Measurements from ENCODE around the gene CIDEB. TPM values are rescaled to one million over a fixed set of nuclear protein-coding genes. Genes with fewer than 3 reads are reported as not detected.

The CIDEB gene
- total and polyA plus RNA-seq, 2 of the 13 experiments (the other 11 are each of a cell fraction or from before 2014, with no cell fraction given): 35.8 to 110 TPM

DNA sequence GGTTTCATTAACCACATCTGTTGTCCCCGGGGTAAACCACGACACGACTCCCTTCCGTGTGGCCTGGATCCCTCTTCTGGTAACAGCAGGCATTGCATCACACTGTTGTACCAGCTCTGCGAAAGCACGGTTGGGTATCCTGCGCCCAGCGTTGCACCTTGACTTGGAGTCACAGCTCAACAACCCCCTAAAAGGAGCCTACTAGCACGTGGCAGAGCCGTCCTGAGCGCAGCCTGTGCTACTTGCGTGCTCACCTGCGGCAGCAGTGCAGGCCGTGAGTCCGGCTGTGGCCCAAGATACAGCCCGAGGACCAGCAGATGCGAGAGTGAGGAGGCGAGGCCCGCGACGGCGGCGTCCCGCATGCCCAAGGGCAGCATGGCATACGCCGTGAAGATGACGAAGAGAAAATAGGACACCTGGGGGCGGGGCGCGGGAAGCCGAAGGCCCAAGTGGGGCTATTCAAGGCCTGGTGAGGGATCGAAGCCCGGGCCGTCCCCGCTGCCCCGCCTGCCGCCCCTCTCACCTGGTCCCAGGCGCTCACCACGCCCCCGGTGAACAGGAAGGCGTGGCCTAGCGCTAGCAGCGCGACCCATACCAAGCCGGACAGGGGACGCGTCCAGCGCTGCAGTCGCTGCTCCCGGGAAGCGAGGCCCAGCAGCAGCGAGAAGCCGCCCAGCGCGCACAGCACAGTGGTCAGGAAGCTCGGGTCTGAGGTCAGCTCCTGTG, 24.7 kb upstream of the CIDEB start (continued):
- TF ChIP-seq NR2C2 (CRISPR knock-in tag; IDR thresholded peaks at IDR 0.05; ENCODE audit: borderline replicate concordance): peak; percentile 78
- TF ChIP-seq, protein P1, sequence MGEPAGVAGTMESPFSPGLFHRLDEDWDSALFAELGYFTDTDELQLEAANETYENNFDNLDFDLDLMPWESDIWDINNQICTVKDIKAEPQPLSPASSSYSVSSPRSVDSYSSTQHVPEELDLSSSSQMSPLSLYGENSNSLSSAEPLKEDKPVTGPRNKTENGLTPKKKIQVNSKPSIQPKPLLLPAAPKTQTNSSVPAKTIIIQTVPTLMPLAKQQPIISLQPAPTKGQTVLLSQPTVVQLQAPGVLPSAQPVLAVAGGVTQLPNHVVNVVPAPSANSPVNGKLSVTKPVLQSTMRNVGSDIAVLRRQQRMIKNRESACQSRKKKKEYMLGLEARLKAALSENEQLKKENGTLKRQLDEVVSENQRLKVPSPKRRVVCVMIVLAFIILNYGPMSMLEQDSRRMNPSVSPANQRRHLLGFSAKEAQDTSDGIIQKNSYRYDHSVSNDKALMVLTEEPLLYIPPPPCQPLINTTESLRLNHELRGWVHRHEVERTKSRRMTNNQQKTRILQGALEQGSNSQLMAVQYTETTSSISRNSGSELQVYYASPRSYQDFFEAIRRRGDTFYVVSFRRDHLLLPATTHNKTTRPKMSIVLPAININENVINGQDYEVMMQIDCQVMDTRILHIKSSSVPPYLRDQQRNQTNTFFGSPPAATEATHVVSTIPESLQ (CRISPR knock-in tag; conservative IDR thresholded peaks at IDR 0.05): no peak
- TF ChIP-seq ETV5 (CRISPR knock-in tag; IDR thresholded peaks at IDR 0.05; ENCODE audit: borderline replicate concordance): peak; percentile 14; the same call in 1 of the 2 replicates
- TF ChIP-seq, protein P2, sequence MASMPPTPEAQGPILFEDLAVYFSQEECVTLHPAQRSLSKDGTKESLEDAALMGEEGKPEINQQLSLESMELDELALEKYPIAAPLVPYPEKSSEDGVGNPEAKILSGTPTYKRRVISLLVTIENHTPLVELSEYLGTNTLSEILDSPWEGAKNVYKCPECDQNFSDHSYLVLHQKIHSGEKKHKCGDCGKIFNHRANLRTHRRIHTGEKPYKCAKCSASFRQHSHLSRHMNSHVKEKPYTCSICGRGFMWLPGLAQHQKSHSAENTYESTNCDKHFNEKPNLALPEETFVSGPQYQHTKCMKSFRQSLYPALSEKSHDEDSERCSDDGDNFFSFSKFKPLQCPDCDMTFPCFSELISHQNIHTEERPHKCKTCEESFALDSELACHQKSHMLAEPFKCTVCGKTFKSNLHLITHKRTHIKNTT (CRISPR knock-in tag; IDR thresholded peaks at IDR 0.05): no peak
- no peak for TF ChIP-seq FIP1L1 (IDR thresholded peaks at IDR 0.05; ENCODE audit: borderline replicate concordance, insufficient read depth, low read depth, low read length)
- peak; percentile 39 for TF ChIP-seq AGO1 (IDR thresholded peaks at IDR 0.05; ENCODE audit: low read depth, low read length, poor library complexity, severe bottlenecking)
- no peak for TF ChIP-seq ZNF260 (CRISPR knock-in tag; IDR thresholded peaks at IDR 0.05; ENCODE audit: borderline replicate concordance, low read depth)
- TF ChIP-seq ZNF556 (CRISPR knock-in tag; IDR thresholded peaks at IDR 0.05; ENCODE audit: borderline replicate concordance): peak; percentile 93; the same call in 1 of the 2 replicates
- TF ChIP-seq TEAD2 (CRISPR knock-in tag; IDR thresholded peaks at IDR 0.05): no peak
- TF ChIP-seq, protein P3, sequence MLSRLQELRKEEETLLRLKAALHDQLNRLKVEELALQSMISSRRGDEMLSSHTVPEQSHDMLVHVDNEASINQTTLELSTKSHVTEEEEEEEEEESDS (CRISPR knock-in tag; IDR thresholded peaks at IDR 0.05; ENCODE audit: borderline replicate concordance): no peak
- peak; percentile 93; the same call in 1 of the 2 replicates for TF ChIP-seq HOXA7 (CRISPR knock-in tag; IDR thresholded peaks at IDR 0.05)
- peak; percentile 90 for TF ChIP-seq CCDC6 (CRISPR knock-in tag; IDR thresholded peaks at IDR 0.05)
- TF ChIP-seq, protein P4, sequence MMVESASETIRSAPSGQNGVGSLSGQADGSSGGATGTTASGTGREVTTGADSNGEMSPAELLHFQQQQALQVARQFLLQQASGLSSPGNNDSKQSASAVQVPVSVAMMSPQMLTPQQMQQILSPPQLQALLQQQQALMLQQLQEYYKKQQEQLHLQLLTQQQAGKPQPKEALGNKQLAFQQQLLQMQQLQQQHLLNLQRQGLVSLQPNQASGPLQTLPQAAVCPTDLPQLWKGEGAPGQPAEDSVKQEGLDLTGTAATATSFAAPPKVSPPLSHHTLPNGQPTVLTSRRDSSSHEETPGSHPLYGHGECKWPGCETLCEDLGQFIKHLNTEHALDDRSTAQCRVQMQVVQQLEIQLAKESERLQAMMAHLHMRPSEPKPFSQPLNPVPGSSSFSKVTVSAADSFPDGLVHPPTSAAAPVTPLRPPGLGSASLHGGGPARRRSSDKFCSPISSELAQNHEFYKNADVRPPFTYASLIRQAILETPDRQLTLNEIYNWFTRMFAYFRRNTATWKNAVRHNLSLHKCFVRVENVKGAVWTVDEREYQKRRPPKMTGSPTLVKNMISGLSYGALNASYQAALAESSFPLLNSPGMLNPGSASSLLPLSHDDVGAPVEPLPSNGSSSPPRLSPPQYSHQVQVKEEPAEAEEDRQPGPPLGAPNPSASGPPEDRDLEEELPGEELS (CRISPR knock-in tag; IDR thresholded peaks at IDR 0.05): no peak
- TF ChIP-seq FOXM1 (CRISPR knock-in tag; IDR thresholded peaks at IDR 0.05): no peak
- no peak for TF ChIP-seq ZNF629 (CRISPR knock-in tag; conservative IDR thresholded peaks at IDR 0.05)
- peak; percentile 93; the same call in 1 of the 2 replicates for TF ChIP-seq KLF6 (CRISPR knock-in tag; IDR thresholded peaks at IDR 0.05)
- peak; percentile 56 for TF ChIP-seq SOX5 (CRISPR knock-in tag; IDR thresholded peaks at IDR 0.05; ENCODE audit: borderline replicate concordance)
- TF ChIP-seq, protein P5, sequence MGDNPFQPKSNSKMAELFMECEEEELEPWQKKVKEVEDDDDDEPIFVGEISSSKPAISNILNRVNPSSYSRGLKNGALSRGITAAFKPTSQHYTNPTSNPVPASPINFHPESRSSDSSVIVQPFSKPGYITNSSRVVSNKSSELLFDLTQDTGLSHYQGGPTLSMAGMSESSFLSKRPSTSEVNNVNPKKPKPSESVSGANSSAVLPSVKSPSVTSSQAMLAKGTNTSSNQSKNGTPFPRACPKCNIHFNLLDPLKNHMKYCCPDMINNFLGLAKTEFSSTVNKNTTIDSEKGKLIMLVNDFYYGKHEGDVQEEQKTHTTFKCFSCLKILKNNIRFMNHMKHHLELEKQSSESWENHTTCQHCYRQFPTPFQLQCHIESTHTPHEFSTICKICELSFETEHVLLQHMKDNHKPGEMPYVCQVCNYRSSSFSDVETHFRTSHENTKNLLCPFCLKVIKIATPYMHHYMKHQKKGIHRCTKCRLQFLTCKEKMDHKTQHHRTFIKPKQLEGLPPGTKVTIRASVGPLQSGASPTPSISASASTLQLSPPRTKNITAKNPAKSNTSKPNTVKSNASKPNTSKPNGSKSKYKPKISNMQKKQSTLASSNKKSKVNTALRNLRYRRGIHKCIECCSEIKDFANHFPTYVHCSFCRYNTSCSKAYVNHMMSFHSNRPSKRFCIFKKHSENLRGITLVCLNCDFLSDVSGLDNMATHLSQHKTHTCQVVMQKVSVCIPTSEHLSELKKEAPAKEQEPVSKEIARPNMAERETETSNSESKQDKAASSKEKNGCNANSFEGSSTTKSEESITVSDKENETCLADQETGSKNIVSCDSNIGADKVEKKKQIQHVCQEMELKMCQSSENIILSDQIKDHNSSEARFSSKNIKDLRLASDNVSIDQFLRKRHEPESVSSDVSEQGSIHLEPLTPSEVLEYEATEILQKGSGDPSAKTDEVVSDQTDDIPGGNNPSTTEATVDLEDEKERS (CRISPR knock-in tag; IDR thresholded peaks at IDR 0.05): peak; percentile 93; the same call in 1 of the 2 replicates
- TF ChIP-seq MAF1 (CRISPR knock-in tag; IDR thresholded peaks at IDR 0.05; ENCODE audit: borderline replicate concordance): no peak
- TF ChIP-seq REPIN1 (CRISPR knock-in tag; IDR thresholded peaks at IDR 0.05; ENCODE audit: borderline replicate concordance, low read depth): peak; percentile 87

Measured in HepG2 (cell line).